PC-9 (cell line): ENCODE results near the gene CNTF. TPM values are rescaled to one million over a fixed set of nuclear protein-coding genes. Genes with fewer than 3 reads are reported as not detected.

ENCODE experiments used
- BruUV-seq: library from RNA; stranded (reverse); fragments of 400-500 nt; replicated peaks from 2 replicates; lab custom pipeline; 2021; lab: Mats Ljungman, UMichigan
- CTCF ChIA-PET: fragments of 300-600 bp; sonication (Branson Sonifier 250); formaldehyde crosslinking; loops from one replicate; lab custom pipeline; 2022; ENCODE audit warnings: antibody characterized with exemption; lab: Charles Lee
- POLR2A ChIA-PET: fragments of 300-600 bp; sonication (Branson Sonifier 250); formaldehyde crosslinking; loops from one replicate; lab custom pipeline; 2022; ENCODE audit warnings: antibody characterized with exemption; ENCODE audit not compliant: unreplicated experiment; lab: Charles Lee
- DNase-seq, 2 experiments: peaks; one replicate each; pipeline versions ENCODE4 v3.0.0 to v3.0.0-alpha.2; 2015 to 2022; ENCODE audit warnings: mixed read lengths in 1 of 2
- H2AFZ ChIP-seq: fragments of 200-600 bp; sonication (generic); 2 replicates; pipeline ENCODE4 v1.8.1; 2017; ENCODE audit warnings: antibody characterized with exemption
- H3F3A ChIP-seq: fragments of 200-600 bp; sonication (generic); 2 replicates; pipeline ENCODE4 v1.8.1; 2017; ENCODE audit warnings: antibody characterized with exemption, mild to moderate bottlenecking, low read depth; ENCODE audit not compliant: insufficient read depth
- H3K27ac ChIP-seq: fragments of 200-600 bp; sonication (generic); 2 replicates; pipeline ENCODE4 v1.6.1; 2016; ENCODE audit warnings: mixed run types
- H3K27me3 ChIP-seq: fragments of 200-600 bp; sonication (generic); 2 replicates; pipeline ENCODE4 v1.6.1; 2016; ENCODE audit warnings: low read depth, mixed run types; ENCODE audit not compliant: insufficient read depth
- H3K36me3 ChIP-seq: fragments of 200-600 bp; sonication (generic); 2 replicates; pipeline ENCODE4 v1.6.1; 2016; ENCODE audit warnings: low read depth, mixed run types
- H3K4me1 ChIP-seq: fragments of 200-600 bp; sonication (generic); replicated peaks from 2 replicates; pipeline ENCODE4 v1.6.1; 2016; ENCODE audit warnings: mixed run types; ENCODE audit not compliant: insufficient read depth
- H3K4me2 ChIP-seq: fragments of 200-600 bp; sonication (generic); 2 replicates; pipeline ENCODE4 v1.6.1; 2017; ENCODE audit warnings: mixed run types
- H3K4me3 ChIP-seq: fragments of 200-600 bp; sonication (generic); 2 replicates; pipeline ENCODE4 v1.6.1; 2016; ENCODE audit warnings: mixed run types
- H3K79me2 ChIP-seq: fragments of 200-600 bp; sonication (generic); 2 replicates; pipeline ENCODE4 v1.6.1; 2017; ENCODE audit warnings: low read depth, mixed run types
- H3K9me2 ChIP-seq: fragments of 200-600 bp; sonication (generic); 2 replicates; pipeline ENCODE4 v1.8.1; 2017; ENCODE audit warnings: mild to moderate bottlenecking; ENCODE audit not compliant: insufficient read depth
- H3K9me3 ChIP-seq: fragments of 200-600 bp; sonication (generic); 2 replicates; pipeline ENCODE4 v1.8.1; 2016; ENCODE audit warnings: low read depth; ENCODE audit not compliant: insufficient read depth
- H4K20me1 ChIP-seq: fragments of 200-600 bp; sonication (generic); 2 replicates; pipeline ENCODE4 v1.8.1; 2017; ENCODE audit not compliant: insufficient read depth
- EZH2 ChIP-seq: fragments of 200-600 bp; sonication (generic); IDR thresholded peaks from 2 replicates; pipeline ENCODE4 v1.8.0; 2017; ENCODE audit warnings: antibody characterized with exemption, low read depth
- intact Hi-C: fragments of 100-400 bp; cut with micrococcal nuclease; formaldehyde crosslinking; loops from one replicate; pipeline ENCODE4 v1.10.0; 2022; ENCODE audit not compliant: unreplicated experiment
- total RNA-seq: library from RNA; stranded (reverse); gene quantifications from 2 replicates; pipeline ENCODE4 v1.2.3, GENCODE V29; 2021
- TF ChIP-seq, protein P1 (sequence below): fragments of 200-600 bp; sonication (generic); conservative IDR thresholded peaks from 2 replicates; pipeline ENCODE4 v1.6.1; 2017; ENCODE audit warnings: mixed run types, antibody characterized with exemption, mild to moderate bottlenecking, moderate library complexity

The CNTF gene
- total RNA-seq, 1 experiment from 2014 or later = 3.4 TPM

DNA sequence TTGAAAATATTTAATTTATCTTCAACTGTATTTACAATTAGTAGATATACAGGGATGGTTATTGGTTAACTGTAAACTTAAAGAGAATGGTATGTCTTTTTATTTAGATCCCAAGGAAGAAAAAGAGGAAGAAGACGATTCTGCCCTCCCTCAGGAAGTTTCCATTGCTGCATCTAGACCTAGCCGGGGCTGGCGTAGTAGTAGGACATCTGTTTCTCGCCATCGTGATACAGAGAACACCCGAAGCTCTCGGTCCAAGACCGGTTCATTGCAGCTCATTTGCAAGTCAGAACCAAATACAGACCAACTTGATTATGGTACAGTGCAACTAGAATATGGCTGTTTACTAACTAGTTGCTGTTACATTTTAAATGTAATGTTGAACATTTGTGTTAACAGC, 12.7 kb upstream of the CNTF start:
- Histone ChIP-seq H3F3A (peaks cover 17% of the 10 kb centered on the region), H3K36me3 (peaks cover 57% of the 10 kb centered on the region), H3K9me2 (no peaks in the 10 kb centered on the region), H4K20me1 (peaks cover 61% of the 10 kb centered on the region), H3K4me2 (no peak overlapping the region), H3K9me3 (no peaks in the 10 kb centered on the region), H3K79me2 (peaks cover 45% of the 10 kb centered on the region), H3K27ac (no peak overlapping the region), H3K4me3 (no peak overlapping the region), H3K27me3 (no peaks in the 10 kb centered on the region), H3K4me1 (no peaks in the 10 kb centered on the region), H2AFZ (no peak overlapping the region)
- TF ChIP-seq, protein P1, sequence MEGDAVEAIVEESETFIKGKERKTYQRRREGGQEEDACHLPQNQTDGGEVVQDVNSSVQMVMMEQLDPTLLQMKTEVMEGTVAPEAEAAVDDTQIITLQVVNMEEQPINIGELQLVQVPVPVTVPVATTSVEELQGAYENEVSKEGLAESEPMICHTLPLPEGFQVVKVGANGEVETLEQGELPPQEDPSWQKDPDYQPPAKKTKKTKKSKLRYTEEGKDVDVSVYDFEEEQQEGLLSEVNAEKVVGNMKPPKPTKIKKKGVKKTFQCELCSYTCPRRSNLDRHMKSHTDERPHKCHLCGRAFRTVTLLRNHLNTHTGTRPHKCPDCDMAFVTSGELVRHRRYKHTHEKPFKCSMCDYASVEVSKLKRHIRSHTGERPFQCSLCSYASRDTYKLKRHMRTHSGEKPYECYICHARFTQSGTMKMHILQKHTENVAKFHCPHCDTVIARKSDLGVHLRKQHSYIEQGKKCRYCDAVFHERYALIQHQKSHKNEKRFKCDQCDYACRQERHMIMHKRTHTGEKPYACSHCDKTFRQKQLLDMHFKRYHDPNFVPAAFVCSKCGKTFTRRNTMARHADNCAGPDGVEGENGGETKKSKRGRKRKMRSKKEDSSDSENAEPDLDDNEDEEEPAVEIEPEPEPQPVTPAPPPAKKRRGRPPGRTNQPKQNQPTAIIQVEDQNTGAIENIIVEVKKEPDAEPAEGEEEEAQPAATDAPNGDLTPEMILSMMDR = no peak
- TF ChIP-seq EZH2 = no peak
- BruUV-seq = no TSS peak
- no peak for DNase-seq
- intact Hi-C loops = no loop called here
- CTCF ChIA-PET = no interaction called here
- POLR2A ChIA-PET = no interaction called here

DNA sequence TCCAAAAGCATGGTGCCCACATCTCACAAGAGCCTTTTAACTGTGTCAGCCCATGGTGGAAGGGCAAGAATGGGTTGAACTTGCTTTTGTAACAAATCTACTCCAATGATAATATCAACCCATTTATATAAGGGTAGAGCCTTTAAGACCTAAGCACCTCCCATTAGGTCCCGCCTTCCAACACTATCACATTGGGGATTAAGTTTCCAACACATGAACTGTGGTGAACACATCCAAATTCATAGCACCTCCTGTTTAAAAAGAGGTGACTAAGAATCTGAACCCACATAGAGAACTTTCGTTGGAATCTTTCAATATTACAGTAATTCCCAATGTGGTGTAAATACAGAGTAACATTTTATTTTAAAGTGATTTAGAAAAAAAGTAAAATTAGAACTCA, 9.2 kb upstream of the CNTF start:
- TF ChIP-seq, protein P1 = no peak
- TF ChIP-seq EZH2 = no peak
- Histone ChIP-seq H3K4me2 (no peak overlapping the region), H3K27ac (no peak overlapping the region), H3K36me3 (peaks cover 75% of the 10 kb centered on the region), H3K79me2 (peaks cover 10% of the 10 kb centered on the region), H3K4me1 (no peaks in the 10 kb centered on the region), H3K9me3 (no peaks in the 10 kb centered on the region), H3K9me2 (no peaks in the 10 kb centered on the region), H3K4me3 (no peak overlapping the region), H4K20me1 (peaks cover 29% of the 10 kb centered on the region; the same call in 1 of the 2 replicates), H3F3A (peaks cover 7% of the 10 kb centered on the region), H2AFZ (no peak overlapping the region), H3K27me3 (no peaks in the 10 kb centered on the region)
- no TSS peak for BruUV-seq
- intact Hi-C loops = no loop called here
- no peak for DNase-seq
- CTCF ChIA-PET = interaction anchor here (0.7 kb wide), 1 partner anchor 43 kb away, joined by 3 read pairs; no protein-coding TSS in a partner anchor
- POLR2A ChIA-PET = no interaction called here

DNA sequence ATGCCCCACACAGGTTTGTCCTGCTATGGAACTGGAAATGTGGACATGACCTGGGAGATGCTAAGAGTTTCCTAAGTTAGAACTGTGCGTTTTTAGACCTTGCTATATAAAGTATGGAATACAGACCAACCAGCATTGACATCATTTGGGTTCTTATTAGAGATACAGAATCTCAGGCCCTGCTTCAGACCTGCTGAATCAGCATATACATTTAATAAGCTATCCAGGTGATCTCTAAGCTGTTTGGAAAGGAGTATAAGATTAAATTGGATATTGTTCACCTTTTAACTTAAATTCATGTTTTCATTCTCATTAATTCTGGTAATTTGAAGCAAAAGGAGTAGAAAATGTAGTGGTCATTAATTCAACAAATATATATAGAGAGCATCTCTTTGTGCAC, 6.9 kb upstream of the CNTF start:
- ChIA-PET CTCF (no interaction called here), POLR2A (no interaction called here)
- TF ChIP-seq, protein P1 = no peak
- TF ChIP-seq EZH2 = no peak
- intact Hi-C loops = no loop called here
- Histone ChIP-seq H2AFZ (no peak overlapping the region), H3F3A (peaks cover 7% of the 10 kb centered on the region), H3K4me2 (no peak overlapping the region), H4K20me1 (peaks cover 18% of the 10 kb centered on the region; the same call in 1 of the 2 replicates), H3K27ac (no peak overlapping the region), H3K4me3 (no peak overlapping the region), H3K36me3 (peaks cover 71% of the 10 kb centered on the region), H3K9me2 (no peaks in the 10 kb centered on the region), H3K79me2 (no peaks in the 10 kb centered on the region), H3K4me1 (no peaks in the 10 kb centered on the region), H3K9me3 (no peaks in the 10 kb centered on the region), H3K27me3 (no peaks in the 10 kb centered on the region)
- BruUV-seq = no TSS peak
- DNase-seq = no peak
